ENCODE measurements around the gene CMYA5.
"Not testable (repeated sequence)": the region's sequence is repeated elsewhere in the genome, so short reads cannot be mapped to it uniquely, and the experiment has no call there.

CMYA5 gene

GRCh38 chr5:79689541-79690466 is at the start of gene CMYA5:
Gene CMYA5 (plus strand): TSS chr5:79689836. CDS start chr5:79689908, 72 bp downstream.
- DNase-seq: no peak

DNA sequence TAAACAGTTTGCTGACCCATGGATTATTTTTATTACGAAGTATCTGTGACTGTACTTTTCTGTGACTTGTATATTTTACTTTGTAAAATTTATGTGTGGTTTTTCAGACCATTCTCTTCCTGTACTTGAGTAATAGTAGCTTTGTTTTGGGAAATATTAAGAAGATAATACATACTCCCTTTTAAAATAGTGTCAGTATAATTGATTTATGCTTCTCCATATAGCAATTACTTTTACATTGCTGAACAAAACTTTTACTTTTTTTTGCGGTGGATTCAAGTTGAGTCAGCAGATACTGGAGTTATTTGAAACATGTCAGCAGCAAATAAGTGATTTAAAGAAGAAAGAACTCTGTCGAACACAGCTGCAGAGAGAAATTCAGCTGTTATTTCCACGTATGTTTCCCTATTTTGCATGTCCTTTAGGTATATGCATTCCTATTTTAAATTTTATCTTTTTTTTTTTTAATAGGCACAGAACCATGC is 49.0 kb upstream of the CMYA5 start:
- no peak for DNase-seq

GRCh38 chr5:79641414-79641813 is 48.2 kb upstream of the CMYA5 start:
- DNase-seq: no peak

- no peak for DNase-seq
Observed at GRCh38 chr5:79642210-79642609, 47.4 kb upstream of the CMYA5 start.

- DNase-seq: no peak
Observed at GRCh38 chr5:79653843-79654242, 35.8 kb upstream of the CMYA5 start.

GRCh38 chr5:79663212-79663611 is 26.4 kb upstream of the CMYA5 start:
- no peak for DNase-seq

GRCh38 chr5:79666758-79667157 is 22.9 kb upstream of the CMYA5 start:
- DNase-seq: no peak

DNA sequence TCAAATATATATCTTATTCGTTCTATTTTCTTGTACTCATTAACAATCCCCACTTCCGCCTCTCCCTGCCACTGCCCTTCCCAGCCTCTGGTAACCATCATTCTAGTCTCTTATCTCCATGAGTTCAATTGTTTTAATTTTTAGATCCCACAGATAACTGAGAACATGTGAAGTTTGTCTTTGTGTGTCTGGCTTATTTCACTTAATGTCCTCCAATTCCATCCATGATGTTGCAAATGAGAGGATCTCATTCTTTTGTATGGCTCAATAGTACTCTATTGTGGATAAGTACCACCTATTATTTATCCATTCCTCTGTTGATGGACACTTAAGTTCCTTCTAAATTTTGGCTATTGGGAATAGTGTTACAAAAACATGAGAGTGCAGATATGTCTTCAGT is 17.2 kb upstream of the CMYA5 start:
- DNase-seq: no peak

DNA sequence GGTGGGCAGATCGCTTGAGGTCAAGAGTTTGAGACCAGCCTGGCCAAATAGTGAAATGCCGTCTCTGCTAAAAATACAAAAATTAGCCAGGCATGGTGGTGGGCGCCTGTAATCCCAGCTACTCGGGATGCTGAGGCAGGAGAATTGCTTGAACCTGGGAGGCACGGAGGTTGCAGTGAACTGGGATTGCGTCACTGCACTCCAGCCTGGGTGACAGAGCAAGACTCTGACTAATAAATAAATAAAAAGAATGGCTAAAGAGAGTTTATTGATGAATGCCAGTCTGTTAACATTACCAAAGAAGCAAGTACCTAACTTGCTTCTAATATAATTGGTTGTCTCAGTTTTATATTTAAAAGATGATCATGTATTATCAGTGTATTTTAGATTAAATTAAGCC is 13.3 kb upstream of the CMYA5 start:
- not testable (repeated sequence) for DNase-seq

DNA sequence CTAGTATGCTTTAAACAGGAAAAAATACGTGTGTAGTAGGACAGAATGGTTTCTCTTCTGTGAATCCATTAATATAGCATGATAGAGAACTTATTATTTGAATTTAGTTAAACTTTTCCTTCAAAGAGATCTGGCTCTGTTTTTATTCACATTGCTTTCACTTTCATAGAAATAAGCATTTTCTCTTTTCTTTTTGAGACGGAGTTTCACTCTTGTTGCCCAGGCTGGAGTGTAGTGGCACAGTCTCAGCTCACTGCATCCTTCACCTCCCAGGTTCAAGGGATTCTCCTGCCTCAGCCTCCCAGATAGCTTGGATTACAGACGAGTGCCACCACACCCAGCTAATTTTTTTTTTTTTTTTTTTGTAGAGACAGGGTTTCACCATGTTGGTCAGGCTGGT is 7.5 kb upstream of the CMYA5 start:
- not testable (repeated sequence) for DNase-seq

DNA sequence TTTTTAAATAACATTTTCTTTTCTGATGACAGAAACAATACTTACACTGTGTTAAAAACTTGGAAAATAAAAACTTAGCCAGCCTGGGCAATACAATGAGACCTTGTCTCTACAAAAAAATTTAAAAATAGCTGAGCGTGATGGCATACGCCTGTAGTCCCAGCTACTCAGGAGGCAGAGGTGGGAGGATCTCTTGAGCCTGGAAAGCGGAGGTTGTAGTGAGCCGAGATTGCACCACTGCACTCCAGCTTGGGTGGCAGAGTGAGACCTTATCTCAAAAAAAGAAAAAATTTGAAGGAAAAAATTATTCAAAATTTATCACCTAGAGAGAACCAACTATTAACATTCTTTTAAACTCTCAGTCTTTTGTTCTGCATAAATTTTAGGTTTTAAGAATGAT is 4.9 kb upstream of the CMYA5 start:
- DNase-seq: no peak

GRCh38 chr5:79685627-79686026 is 4.0 kb upstream of the CMYA5 start:
- DNase-seq: no peak

- no peak for DNase-seq
Observed at GRCh38 chr5:79686799-79687198, 2.8 kb upstream of the CMYA5 start.

- DNase-seq: no peak
Observed at GRCh38 chr5:79687889-79688288, 1.7 kb upstream of the CMYA5 start.

DNA sequence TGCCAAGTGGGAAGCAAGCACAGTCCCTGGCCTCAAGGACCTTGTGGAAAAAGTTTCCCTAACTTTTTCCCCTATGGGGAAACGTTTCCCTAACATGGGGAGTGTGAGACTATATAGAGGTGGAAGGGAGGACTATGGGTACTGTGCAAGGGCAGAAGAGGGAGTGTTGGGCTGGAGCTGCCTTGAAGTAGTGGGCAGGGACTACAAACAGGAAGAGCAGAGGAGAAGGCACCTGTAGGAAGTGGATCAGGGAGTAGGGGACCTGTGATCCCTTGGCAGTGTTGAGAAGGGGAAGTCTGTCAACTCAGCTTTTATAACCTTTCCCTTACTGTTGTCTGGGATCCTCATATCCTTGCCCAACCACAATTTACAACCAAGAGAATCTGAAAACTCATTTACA is 1.4 kb downstream of the CMYA5 start:
- no peak for DNase-seq

- DNase-seq: no peak
Observed at GRCh38 chr5:79692596-79692995, 3.0 kb downstream of the CMYA5 start.

DNA sequence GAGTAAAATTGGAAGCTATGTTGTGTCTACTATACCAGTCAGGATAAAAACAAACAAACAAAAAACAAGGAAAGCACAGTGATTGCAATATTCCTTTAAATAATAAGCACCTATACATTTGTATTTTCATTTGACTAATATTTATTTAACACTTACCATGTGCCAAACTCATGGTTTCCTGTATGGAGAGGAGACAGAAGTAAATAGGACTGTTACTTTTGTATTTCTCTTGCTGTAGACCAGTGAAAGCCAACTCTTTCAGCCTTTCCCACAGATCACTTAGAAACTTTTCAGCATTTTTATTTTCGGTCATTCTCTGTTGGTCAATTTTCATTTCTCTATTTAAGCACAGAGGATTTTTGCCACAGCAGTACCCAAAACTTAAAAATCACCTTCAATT is 4.5 kb downstream of the CMYA5 start:
- DNase-seq: no peak

DNA sequence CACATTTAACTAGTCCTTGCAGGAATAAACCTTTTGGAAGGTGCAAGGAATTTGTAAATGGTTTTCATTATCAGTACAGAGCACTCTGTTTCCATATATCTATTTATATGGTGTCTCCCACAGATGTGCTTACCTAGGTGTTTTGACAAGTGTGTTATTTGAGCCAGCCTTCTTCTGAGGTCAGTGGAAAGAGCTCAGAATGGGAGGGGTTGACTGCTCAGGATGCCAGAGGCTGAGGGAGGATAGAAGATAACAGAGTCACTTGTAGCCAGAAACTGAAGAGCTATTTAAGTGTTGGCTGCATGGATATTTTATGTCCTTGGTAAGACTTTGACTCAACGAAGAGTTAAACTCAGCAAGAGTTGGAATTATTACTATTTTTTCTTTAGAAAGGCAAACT is 5.0 kb downstream of the CMYA5 start:
- no peak for DNase-seq

- no peak for DNase-seq
Observed at GRCh38 chr5:79695526-79695925, 5.9 kb downstream of the CMYA5 start.

DNA sequence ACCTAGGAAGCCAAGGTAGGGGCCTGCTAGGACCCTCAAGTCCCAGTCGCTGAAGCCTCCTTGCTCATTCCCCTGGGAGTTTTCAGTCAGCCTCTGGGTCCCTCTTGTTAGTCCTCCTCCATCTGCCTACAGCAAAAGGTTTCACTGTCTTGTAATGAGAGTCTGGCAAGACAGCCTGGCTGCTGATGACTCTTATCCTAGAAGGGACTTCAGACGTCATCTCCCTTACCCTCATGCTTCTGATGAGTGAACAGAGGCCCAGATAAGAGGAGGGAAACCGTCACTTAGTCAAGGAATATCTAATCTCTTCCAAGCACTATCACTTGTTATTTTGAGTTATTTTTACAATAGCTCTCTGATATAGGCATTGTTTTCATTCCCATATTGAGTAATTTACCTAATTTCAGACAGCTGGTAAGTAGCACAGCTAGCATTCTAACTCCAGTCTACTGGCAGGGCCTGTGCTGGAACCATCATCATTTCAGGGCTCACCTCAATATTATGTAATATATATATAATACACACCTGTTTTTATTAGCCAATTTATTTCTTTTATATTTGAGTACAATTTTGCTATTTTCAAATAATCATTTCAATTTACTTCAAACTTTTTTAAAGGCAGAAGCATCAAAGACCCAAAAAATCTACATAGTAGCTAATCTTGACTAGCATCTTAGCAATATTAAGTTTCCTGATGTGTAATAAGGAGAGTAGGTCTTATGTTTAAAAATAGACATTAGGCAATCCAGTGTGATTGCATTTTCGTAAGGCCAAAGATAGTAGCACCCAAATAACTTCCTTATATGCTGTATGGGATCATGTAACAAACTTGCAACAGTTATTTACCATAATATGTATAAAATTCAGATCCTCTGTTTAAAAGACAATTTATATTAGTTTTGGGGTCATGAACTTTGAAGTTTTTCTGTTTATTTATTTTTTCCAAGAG is 7.9 kb downstream of the CMYA5 start:
- no peak for DNase-seq

- no peak for DNase-seq
Observed at GRCh38 chr5:79699763-79700400, 10.2 kb downstream of the CMYA5 start.

GRCh38 chr5:79702606-79703380 is 13.2 kb downstream of the CMYA5 start:
- peak; percentile 32 for DNase-seq

GRCh38 chr5:79703381-79703645 is 13.7 kb downstream of the CMYA5 start:
- no peak for DNase-seq

All from activated T-cell treated with anti-CD3 and anti-CD28 coated beads, Interleukin-2, amount 50 U/mL, for 1 hour (primary cell).